Measurements from ENCODE around the gene ABCC2. TPM values are rescaled to one million over a fixed set of nuclear protein-coding genes. Genes with fewer than 3 reads are reported as not detected.

Gene ABCC2
- total RNA-seq, 4 donors from 2014 or later = 1.7 to 23.7 (median 8.4) TPM

- TF ChIP-seq POLR2A (IDR thresholded peaks at IDR 0.05) (no peak), EP300 (IDR thresholded peaks at IDR 0.05) (no peak), CTCF (IDR thresholded peaks at IDR 0.05) (no peak)
- H3K27ac ChIP-seq = no peak overlapping the region
- H3K9me3 ChIP-seq = no peaks in the 10 kb centered on the region
- H3K27me3 ChIP-seq = no peaks in the 10 kb centered on the region
- H3K4me1 ChIP-seq = no peaks in the 10 kb centered on the region
- no peak overlapping the region for H3K4me3 ChIP-seq
- peaks cover 0 to 99% (median 4%) of the 10 kb centered on the region in 3 donors for H3K36me3 ChIP-seq
- no peak for DNase-seq (ENCODE audit: low spot score in 2 of 2)
Observed at GRCh38 chr10:99750641-99751040, 31.8 kb upstream of the ABCC2 start.

DNA sequence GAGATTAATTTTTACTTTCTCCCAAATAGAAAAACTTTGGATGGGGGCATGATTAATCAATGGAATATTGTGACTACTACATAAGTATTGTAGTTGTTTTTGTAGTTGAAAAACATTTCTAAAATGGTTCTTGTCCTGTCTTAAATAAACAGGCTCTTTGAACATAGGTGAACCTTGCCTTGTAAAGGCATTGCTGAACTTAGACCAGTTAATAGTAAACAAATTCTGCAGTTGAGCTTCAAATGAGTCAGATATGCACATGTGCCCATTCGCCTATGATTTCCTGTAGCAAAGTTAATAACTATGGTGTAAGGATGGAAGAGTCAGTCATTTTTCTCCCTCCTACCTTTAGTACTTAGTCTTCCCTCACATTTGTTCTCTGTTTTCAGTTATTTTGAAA, 27.8 kb upstream of the ABCC2 start:
- TF ChIP-seq CTCF (IDR thresholded peaks at IDR 0.05) (no peak), POLR2A (IDR thresholded peaks at IDR 0.05) (no peak), EP300 (IDR thresholded peaks at IDR 0.05) (no peak)
- H3K36me3 ChIP-seq = peaks cover 0 to 98% (median 5%) of the 10 kb centered on the region in 3 donors
- WGBS, 2 donors = 94 to 95% methylated on average over 1 of the region's 1 CpG

DNA sequence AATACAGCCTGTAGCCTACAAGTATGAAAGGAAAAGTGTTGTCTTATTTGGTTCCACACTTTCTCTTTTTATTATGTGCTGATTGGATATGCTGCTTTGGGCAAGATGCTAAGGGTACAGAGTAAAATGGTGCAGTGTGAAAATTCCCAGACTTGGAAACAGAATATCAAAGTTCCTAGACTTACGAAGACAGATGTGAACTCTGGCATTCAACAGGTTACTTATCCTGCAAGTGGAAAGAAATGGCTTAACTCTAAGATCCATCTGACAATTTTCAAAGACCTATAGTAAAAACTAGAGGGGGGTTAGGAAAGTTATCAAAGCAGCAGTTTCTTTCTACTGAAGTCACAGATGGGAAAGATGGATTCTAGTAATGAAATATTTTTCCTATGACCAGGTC, 26.3 kb upstream of the ABCC2 start:
- peaks cover 0 to 7% (median 0%) of the 10 kb centered on the region in 4 donors for H3K9me3 ChIP-seq
- no peaks in the 10 kb centered on the region for H3K4me1 ChIP-seq
- TF ChIP-seq CTCF (IDR thresholded peaks at IDR 0.05) = no peak
- no peak for TF ChIP-seq EP300 (IDR thresholded peaks at IDR 0.05)
- TF ChIP-seq POLR2A (IDR thresholded peaks at IDR 0.05) = no peak
- 88 to 93% methylated on average over 1 of the region's 1 CpG for WGBS, 2 donors
- H3K36me3 ChIP-seq = peaks cover 0 to 98% (median 11%) of the 10 kb centered on the region in 3 donors
- H3K27ac ChIP-seq = no peak overlapping the region
- H3K27me3 ChIP-seq = no peaks in the 10 kb centered on the region
- DNase-seq (ENCODE audit: low spot score in 2 of 2) = no peak
- no peak overlapping the region for H3K4me3 ChIP-seq

More for the DNA sequence above, 27.8 kb upstream of the ABCC2 start:
- Histone ChIP-seq H3K9me3 (no peaks in the 10 kb centered on the region), H3K27ac (no peak overlapping the region), H3K4me3 (no peak overlapping the region), H3K27me3 (no peaks in the 10 kb centered on the region), H3K4me1 (no peaks in the 10 kb centered on the region)
- DNase-seq (ENCODE audit: low spot score in 2 of 2) = no peak

GRCh38 chr10:99758211-99758891, 24.1 kb upstream of the ABCC2 start:
- peaks cover 0 to 91% (median 11%) of the 10 kb centered on the region in 3 donors for H3K36me3 ChIP-seq
- H3K4me1 ChIP-seq = no peaks in the 10 kb centered on the region
- H3K9me3 ChIP-seq = peaks cover 0 to 7% (median 0%) of the 10 kb centered on the region in 4 donors
- TF ChIP-seq POLR2A (IDR thresholded peaks at IDR 0.05) (no peak), EP300 (IDR thresholded peaks at IDR 0.05) (peak in 1 of 2 donors; percentile 9)
- WGBS, 2 donors = 78 to 80% methylated on average over 2 of the region's 2 CpGs
- DNase-seq (ENCODE audit: low spot score in 2 of 2) = no peak
- no peak overlapping the region for H3K27ac ChIP-seq
- H3K27me3 ChIP-seq = no peaks in the 10 kb centered on the region
- H3K4me3 ChIP-seq = no peak overlapping the region

GRCh38 chr10:99760321-99760720, 22.1 kb upstream of the ABCC2 start:
- DNase-seq (ENCODE audit: low spot score in 2 of 2) = no peak
- no peak overlapping the region for H3K27ac ChIP-seq
- peaks cover 0 to 7% (median 0%) of the 10 kb centered on the region in 4 donors for H3K9me3 ChIP-seq
- H3K4me3 ChIP-seq = no peak overlapping the region
- H3K27me3 ChIP-seq = no peaks in the 10 kb centered on the region
- H3K36me3 ChIP-seq = peaks cover 0 to 82% (median 7%) of the 10 kb centered on the region in 3 donors
- TF ChIP-seq EP300 (IDR thresholded peaks at IDR 0.05) (no peak), CTCF (IDR thresholded peaks at IDR 0.05) (no peak), POLR2A (IDR thresholded peaks at IDR 0.05) (no peak)
- H3K4me1 ChIP-seq = no peaks in the 10 kb centered on the region
- 83 to 100% methylated on average over 1 of the region's 1 CpG for WGBS, 2 donors
